ENCODE results near the gene TMEM52. TPM values are rescaled to one million over a fixed set of nuclear protein-coding genes. Genes with fewer than 3 reads are reported as not detected.

The TMEM52 gene
- total RNA-seq, result 2.4 TPM

- DNase-seq (ENCODE audit: low spot score), result no peak
These were observed at the start of gene TMEM52 for GRCh38 chr1:1918901-1919303. Gene TMEM52, minus strand, starts transcription at chr1:1919279. Its CDS starts 14 bp downstream, at chr1:1919265.

DNA sequence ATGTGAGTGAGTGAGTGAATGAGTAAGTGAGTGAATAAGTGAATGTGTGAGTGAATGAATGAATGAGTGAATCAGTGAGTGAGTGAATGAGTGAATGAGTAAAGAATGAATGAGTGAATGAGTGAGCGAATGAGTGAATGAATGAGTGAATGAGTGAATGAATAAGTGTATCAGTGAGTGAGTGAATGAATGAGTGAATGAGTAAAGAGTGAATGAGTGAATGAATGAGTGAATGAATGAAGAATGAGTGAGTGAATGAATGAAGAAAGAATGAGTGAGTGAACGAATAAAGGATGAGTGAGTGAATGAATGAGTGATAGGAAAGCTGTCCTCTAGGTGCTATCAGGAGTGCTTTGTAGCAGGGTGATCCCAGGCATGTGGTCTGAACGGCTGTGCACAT is 48.8 kb upstream of the TMEM52 start:
- no peak for DNase-seq (ENCODE audit: low spot score)

DNA sequence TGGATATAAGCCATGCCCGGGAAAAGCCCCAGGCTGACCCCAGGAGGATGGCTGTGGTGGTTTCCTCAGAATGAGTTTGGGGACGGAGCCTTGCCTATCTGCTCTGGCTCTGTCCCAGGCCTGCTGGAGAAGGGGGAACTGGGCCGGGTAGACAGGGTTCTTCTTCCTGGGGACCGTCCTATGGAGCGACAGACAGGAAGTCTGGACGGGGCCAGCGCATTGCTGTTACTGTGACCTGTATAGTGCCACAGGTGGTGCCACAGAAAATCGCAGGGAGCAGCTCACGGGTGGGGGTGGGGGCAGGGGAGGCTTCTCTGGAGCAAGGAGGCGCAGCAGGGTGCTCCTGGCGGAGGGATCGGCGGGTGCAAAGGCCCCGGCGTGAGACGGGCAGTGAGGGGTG is 48.1 kb upstream of the TMEM52 start:
- no peak for DNase-seq (ENCODE audit: low spot score)

DNA sequence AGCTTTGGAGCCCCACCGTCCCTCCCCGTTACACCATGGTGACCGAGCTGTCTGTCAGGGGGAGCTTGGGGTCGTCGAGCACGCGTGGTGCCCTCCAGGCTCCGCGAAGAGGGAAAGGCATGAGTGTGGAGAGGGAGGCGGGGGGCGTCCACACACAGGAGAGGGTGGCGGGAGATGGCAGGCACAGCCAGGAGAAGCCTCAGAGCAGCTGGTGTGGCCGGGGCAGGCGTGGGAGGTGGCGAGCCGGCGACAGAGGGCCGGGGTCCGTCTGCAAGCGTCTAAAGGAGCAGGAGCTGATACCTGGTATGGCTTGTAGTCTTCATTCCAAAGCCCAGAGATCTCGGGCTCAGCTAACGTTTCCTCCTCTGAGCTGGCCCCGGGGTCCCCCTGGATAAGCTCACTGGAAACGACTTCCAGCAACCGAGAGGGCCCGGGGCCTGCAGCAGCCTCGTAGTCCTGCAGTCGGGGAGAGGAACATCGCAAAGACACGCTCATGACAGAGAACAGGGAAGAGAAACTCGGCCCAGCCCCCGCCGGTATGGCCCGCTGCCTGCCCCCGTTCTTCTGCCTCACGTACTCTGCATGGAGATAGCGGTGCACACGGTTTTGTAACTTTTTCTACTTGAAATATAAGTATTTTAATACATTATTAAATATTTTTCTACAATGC is 47.1 kb upstream of the TMEM52 start:
- DNase-seq (ENCODE audit: low spot score), result no peak

- no peak for DNase-seq (ENCODE audit: low spot score)
These were observed 46.5 kb upstream of the TMEM52 start for GRCh38 chr1:1965546-1965945.

DNA sequence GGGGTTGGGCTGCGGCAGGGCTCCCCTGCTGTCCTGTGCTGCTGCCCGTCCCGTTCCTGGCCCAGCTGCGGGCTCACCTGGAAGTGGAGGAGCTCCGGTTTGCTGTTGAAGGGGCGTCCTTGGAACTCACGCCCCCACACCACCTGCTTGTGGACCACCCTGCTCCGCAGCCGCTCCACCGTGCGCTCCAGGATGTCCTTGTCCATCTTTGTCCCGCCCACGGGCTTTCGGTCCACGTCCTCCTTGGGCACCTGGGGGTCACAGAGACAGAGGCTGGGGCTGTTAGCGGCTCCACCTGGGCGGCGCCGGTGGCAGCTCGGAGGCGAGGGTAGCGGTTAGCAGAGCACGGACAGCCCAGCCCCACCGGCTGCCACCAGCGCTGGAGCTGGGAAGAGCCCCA is 45.7 kb upstream of the TMEM52 start:
- no peak for DNase-seq (ENCODE audit: low spot score)

- DNase-seq (ENCODE audit: low spot score), result no peak
These were observed 44.5 kb upstream of the TMEM52 start for GRCh38 chr1:1963570-1963969.

GRCh38 chr1:1962752-1963151 is 43.7 kb upstream of the TMEM52 start:
- DNase-seq (ENCODE audit: low spot score), result no peak

DNA sequence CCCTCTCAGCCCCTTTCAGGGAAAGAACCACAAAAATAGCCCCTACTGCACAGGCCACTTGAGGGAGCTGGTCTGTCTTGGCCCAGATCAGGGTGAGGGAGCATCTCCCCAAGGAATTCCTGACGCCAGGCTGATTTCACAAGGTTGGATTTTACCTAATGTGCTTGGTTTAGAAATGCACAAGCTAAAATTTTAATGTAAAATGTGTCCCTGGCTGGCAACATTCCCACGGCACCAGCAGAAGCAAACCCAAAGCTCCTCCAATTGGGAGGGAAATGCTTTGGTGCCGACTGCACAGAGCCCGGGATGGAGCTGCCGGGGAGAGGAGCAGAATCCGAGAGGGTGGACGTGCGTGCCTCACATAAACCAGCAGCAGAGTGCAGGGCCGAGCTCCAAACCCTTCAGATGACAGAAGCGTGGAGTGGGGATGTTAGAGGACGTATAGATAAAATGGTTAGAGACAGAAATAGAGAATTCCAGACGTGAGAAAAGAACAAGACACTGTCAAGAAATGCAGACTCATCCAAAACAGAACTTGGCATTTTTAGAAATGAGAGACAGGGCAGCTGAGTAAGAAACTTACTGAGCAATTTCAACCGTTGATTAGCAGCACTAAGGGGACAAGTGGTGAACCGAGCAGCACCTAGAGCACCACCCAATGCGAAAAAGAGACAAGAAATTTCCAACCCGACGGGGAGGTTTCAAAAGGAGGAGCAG is 41.6 kb upstream of the TMEM52 start:
- DNase-seq (ENCODE audit: low spot score), result no peak

DNA sequence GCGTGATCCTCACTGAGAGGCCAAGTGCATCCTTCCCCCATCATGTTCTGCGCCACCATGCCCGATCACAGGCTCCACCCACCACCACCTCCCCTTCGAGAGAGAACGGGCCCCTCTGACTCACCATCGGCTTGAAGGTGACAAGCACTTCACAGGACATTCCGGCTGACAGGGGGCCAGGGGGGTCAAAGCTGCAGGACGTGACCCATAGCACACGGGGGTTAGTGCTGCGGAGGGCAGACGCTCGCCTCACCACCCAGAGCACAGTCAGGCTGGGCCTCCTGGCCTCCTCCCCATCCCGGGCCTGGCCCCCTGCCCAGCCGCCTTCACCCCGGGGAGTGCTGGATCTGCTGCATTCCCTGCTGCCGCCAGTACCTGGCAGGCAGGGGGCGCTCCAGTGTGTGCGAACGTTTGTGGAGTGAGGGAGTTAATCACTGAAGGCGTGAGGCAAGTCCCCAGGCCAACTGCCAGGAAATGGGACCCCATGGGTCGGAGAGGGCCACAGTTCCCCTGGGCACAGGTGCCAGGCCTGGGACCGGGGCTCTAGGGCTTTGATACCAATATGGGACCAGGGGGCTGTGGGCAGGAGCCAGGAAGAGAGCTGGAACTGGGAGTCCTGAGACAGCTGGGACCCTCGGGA is 40.9 kb upstream of the TMEM52 start:
- peak; percentile 71 for DNase-seq (ENCODE audit: low spot score)

- no peak for DNase-seq (ENCODE audit: low spot score)
These were observed 40.4 kb upstream of the TMEM52 start for GRCh38 chr1:1959459-1959839.

GRCh38 chr1:1958071-1958541 is 39.0 kb upstream of the TMEM52 start:
- DNase-seq (ENCODE audit: low spot score), result no peak

DNA sequence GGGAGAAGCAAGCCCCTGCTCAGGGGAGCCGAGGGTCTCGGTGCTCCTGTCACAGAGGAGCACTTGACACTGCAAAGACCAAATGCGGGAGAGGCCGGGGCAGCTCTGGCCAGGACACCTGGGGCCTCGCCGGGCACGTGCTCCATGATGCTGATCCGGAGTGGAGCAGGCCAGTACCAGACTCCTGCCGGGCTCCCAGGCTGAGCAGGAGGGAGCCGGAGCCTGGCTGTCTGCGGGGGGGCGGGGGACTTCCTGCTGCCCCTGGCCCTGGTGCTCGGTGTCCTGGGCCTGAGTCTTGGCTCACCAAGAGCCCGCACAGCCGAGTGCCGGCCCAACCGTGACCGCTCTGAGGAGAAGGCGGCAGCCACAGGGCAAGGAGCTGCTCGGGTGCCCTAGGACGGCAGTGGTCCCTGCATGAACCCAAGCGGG is 38.5 kb upstream of the TMEM52 start:
- no peak for DNase-seq (ENCODE audit: low spot score)

GRCh38 chr1:1956586-1957532 is 37.8 kb upstream of the TMEM52 start:
- no peak for DNase-seq (ENCODE audit: low spot score)

DNA sequence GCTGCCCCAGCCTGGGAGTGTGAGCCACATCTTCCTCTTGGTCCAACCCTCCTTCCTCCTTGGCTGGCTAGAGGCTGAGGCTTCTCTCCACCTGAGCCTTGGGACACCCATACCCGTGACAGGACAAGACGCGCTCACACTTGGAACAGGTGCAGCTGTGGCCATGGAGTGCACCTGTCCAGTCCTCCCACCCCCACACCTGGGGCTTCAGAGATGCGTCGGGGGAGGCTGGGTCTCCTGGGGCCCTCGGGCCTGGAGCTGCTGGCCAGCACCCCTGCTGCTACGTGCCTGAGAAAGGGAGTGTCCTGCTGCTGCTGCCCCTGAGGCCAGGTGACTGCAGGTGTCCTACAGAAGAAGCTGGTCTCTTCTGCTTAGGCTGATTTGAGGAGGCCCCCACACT is 37.0 kb upstream of the TMEM52 start:
- DNase-seq (ENCODE audit: low spot score), result no peak

DNA sequence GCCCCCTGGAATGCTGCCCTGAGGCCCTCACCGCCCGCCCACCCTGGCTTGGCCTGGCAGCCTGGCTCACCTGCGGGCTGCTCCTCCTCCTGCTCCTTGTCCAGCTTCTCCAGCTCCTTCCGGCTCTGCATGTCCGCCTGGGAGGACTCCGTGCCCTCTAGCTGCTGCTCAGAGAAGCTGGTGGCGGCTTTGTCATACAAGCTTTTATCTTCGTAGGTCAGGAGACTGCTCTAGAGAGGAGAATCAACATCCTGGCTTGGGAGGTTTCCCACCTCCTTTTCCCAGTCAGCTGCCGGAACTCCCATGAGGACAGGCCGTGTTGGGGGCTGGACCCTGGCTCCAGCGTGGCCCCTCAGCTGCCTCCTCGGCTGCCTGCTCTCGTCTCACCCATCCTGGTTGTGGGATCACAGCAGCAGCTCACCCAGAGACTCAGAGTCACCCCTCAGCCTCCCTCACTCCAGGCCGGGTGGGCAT is 36.6 kb upstream of the TMEM52 start:
- no peak for DNase-seq (ENCODE audit: low spot score)

DNA sequence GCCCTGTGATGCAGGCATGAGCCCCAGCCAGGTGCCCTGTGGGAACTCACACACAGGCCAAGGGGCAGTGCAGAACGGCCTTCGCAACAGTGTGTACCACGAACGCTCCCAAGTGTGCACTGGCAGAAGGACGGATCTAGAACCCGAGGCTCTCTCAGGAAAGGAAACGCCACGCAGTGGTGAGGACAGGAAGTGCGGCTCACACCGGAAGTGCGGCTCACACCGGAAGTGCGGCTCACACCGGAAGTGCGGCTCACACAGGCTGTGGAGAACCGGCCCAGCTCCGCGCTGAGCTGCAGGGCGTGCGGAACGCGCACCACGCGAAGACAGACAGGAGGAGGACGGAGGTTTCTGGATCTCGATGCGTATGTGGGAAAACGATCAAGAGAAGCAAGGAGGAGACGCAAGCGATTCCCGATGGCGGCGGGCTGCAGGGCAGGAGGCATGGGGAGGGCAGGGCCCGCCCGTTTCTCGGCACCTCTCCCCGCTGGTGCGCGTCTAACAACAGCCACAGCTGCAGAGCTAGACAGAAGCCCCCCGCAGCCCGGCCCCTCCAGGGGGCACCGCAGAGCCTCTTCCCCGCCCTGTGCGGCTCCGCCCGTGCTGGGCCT is 35.9 kb upstream of the TMEM52 start:
- DNase-seq (ENCODE audit: low spot score), result no peak

- no peak for DNase-seq (ENCODE audit: low spot score)
These were observed 34.9 kb upstream of the TMEM52 start for GRCh38 chr1:1954015-1954414.

- no peak for DNase-seq (ENCODE audit: low spot score)
These were observed 31.9 kb upstream of the TMEM52 start for GRCh38 chr1:1950940-1951339.

GRCh38 chr1:1948783-1949182 is 29.7 kb upstream of the TMEM52 start:
- DNase-seq (ENCODE audit: low spot score), result no peak

- DNase-seq (ENCODE audit: low spot score), result no peak
These were observed 28.4 kb upstream of the TMEM52 start for GRCh38 chr1:1947493-1947892.
